Osteoblast (primary cell): ENCODE results near the gene GLDN. TPM values are rescaled to one million over a fixed set of nuclear protein-coding genes. Genes with fewer than 3 reads are reported as not detected.
"Not testable (repeated sequence)": the region's sequence is repeated elsewhere in the genome, so short reads cannot be mapped to it uniquely, and the experiment has no call there.

Source experiments
- DNase-seq: peaks from one replicate; pipeline ENCODE4 v3.0.0; 2011; ENCODE audit warnings: low spot score, mixed read lengths; ENCODE audit not compliant: insufficient read length; ENCODE audit errors: missing footprints
- H2AFZ ChIP-seq: 2 replicates; pipeline ENCODE4 v1.6.0; 2011; ENCODE audit warnings: mild to moderate bottlenecking, low read length
- H3K27ac ChIP-seq: 2 replicates; pipeline ENCODE4 v1.5.1; 2011; ENCODE audit warnings: mild to moderate bottlenecking, low read depth, low read length, moderate library complexity
- H3K27me3 ChIP-seq: 2 replicates; pipeline ENCODE4 v1.6.0; 2012; ENCODE audit warnings: mild to moderate bottlenecking, control low read depth, inconsistent platforms, low read length, moderate library complexity; ENCODE audit not compliant: insufficient read depth
- H3K36me3 ChIP-seq: 2 replicates; pipeline ENCODE4 v1.5.1; 2011; ENCODE audit warnings: mild to moderate bottlenecking, low read length, control low read depth, moderate library complexity; ENCODE audit not compliant: insufficient read depth
- H3K4me1 ChIP-seq: 2 replicates; pipeline ENCODE4 v1.5.1; 2011; ENCODE audit warnings: mild to moderate bottlenecking, low read length, control low read depth, moderate library complexity; ENCODE audit not compliant: insufficient read depth
- H3K4me2 ChIP-seq: 2 replicates; pipeline ENCODE4 v1.6.0; 2011; ENCODE audit warnings: mild to moderate bottlenecking, low read length; ENCODE audit not compliant: insufficient read depth
- H3K4me3 ChIP-seq: fragments of 200-600 bp; sonication (generic); 3 replicates; pipeline ENCODE4 v1.5.1; 2012; ENCODE audit warnings: mild to moderate bottlenecking, low read length, inconsistent platforms; ENCODE audit not compliant: insufficient read depth
- H3K79me2 ChIP-seq: 2 replicates; pipeline ENCODE4 v1.6.0; 2012; ENCODE audit warnings: mild to moderate bottlenecking, low read length, control low read depth, inconsistent platforms; ENCODE audit not compliant: insufficient read depth
- H3K9me3 ChIP-seq: 2 replicates; pipeline ENCODE4 v1.5.1; 2011; ENCODE audit warnings: low read depth, low read length, control low read depth
- H4K20me1 ChIP-seq: 2 replicates; pipeline ENCODE4 v1.6.0; 2012; ENCODE audit warnings: mild to moderate bottlenecking, low read length, control low read depth; ENCODE audit not compliant: insufficient read depth
- total RNA-seq: library from RNA; depleted of rRNA; stranded (reverse); fragments of >200 nt; gene quantifications from 2 replicates; pipeline ENCODE4 v1.2.3, GENCODE V29; 2012
- TF ChIP-seq, protein P1 (sequence below): IDR thresholded peaks from 2 replicates; pipeline ENCODE4 v1.5.1; 2011; ENCODE audit warnings: mild to moderate bottlenecking, low read depth, low read length, moderate library complexity; ENCODE audit errors: extremely low read depth

Gene GLDN
- total RNA-seq, 1 donor, result 1.1 TPM

DNA sequence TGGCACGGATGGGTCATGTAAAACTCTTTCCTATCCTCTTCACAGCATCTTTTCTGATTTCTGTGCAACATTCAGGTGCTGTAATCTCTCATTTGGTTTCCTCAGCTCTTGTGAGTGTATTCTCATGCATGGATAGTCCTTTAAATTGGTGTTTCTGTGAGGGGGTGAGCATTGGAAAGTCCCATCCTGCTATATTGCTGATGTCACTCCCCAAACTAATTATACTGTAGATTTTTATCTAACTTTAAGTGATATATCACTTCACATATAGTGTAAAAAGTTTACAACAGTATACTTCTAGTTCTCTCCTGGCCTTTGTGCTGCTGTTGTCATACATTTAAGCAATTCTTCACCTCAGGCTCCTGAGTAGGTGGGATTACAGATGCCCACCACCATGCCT, 102.7 kb downstream of the GLDN start:
- Histone ChIP-seq H3K9me3 (no peaks in the 10 kb centered on the region), H3K79me2 (no peaks in the 10 kb centered on the region), H3K27me3 (no peaks in the 10 kb centered on the region), H3K36me3 (no peaks in the 10 kb centered on the region), H4K20me1 (no peaks in the 10 kb centered on the region), H3K27ac (no peak overlapping the region), H2AFZ (no peak overlapping the region), H3K4me1 (no peaks in the 10 kb centered on the region), H3K4me2 (no peak overlapping the region), H3K4me3 (no peak overlapping the region)
- TF ChIP-seq, protein P1, sequence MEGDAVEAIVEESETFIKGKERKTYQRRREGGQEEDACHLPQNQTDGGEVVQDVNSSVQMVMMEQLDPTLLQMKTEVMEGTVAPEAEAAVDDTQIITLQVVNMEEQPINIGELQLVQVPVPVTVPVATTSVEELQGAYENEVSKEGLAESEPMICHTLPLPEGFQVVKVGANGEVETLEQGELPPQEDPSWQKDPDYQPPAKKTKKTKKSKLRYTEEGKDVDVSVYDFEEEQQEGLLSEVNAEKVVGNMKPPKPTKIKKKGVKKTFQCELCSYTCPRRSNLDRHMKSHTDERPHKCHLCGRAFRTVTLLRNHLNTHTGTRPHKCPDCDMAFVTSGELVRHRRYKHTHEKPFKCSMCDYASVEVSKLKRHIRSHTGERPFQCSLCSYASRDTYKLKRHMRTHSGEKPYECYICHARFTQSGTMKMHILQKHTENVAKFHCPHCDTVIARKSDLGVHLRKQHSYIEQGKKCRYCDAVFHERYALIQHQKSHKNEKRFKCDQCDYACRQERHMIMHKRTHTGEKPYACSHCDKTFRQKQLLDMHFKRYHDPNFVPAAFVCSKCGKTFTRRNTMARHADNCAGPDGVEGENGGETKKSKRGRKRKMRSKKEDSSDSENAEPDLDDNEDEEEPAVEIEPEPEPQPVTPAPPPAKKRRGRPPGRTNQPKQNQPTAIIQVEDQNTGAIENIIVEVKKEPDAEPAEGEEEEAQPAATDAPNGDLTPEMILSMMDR, result no peak
- DNase-seq, result no peak

DNA sequence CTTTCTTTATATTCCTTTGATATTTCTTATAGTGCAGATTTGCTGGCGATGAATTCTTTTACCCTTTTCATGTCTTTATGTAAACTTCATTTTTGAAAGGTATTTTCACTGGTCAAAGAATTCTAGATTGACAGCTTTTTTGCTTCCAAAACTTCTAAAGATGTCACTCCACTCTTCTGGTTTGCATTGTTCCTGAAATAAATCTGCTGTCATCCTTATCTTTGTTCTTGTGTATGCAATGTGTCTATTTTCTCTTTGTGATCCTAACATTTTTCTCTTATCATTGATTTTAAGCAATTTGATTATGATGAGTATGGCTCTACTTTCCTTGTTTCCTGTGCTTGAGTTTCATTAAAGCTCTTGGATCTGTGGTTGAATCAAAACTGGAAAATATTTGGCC, 103.4 kb downstream of the GLDN start:
- Histone ChIP-seq H3K79me2 (no peaks in the 10 kb centered on the region), H3K36me3 (no peaks in the 10 kb centered on the region), H3K27me3 (no peaks in the 10 kb centered on the region), H3K4me1 (no peaks in the 10 kb centered on the region), H3K4me3 (no peak overlapping the region), H3K9me3 (no peaks in the 10 kb centered on the region), H2AFZ (no peak overlapping the region), H3K27ac (no peak overlapping the region), H3K4me2 (no peak overlapping the region), H4K20me1 (no peaks in the 10 kb centered on the region)
- TF ChIP-seq, protein P1, result no peak
- no peak for DNase-seq

DNA sequence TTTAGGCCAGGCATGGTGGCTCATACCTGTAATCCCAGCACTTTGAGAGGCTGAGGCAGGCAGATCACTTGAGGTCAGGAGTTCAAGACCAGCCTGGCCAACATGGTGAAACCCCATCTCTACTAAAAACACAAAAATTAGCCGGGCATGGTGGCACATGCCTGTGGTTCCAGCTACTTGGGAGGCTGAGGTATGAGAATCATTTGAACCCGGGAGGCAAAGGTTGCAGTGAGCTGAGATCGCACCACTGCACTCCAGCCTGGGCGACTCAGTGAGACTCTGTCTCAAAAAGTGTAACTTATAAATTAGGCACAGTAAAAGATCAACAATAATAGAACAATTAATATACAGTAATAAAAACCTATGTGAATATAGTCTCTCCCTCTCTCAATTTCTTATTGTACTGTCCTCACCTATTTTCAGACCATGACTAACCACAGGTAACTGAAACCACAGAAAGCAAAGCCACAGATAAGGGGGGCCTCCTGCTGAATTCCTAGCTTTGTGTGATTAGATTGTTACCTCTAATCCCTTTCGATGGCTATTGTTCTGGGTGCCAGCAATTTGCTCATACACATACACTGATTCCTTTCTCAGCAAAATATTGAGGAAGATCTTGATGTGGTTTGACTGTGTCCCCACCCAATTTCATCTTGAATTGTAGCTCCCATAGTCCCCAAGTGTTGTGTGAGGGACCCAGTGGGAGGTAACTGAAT, 104.7 kb downstream of the GLDN start:
- H3K4me2 ChIP-seq, result not testable (repeated sequence)

DNA sequence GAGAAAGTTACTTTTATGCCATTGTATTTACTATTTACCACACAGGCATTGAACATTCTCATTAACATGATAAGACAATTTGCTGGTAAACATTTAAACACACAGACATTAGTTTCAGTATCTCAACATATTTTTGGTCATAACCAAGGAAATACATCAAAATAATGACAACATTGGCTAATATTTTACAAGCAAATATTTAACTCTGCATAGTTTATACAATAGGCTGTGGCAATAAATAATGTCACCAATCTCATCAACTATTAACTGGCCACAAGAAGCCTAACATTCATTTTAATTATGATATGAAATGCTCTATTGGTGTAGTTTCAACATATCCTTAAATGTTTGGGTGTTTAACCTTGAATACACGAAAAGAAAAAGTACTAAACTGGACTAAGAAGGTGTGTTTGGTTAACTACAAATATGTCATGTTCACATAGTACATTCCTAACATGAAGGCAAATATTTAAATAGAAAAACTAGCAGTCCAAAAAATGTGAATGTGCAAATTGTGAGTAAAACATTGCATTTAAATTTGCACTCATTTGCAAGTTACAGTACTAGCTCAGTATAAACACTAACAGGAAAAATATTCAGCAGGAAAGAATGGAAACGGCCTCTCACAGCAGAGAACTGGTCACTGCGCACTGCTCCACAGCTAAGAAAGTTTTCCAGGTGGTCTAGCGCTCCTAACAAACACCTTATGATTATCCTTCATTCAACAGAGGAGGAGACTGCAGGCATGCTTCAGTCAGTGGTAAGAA, 106.6 kb downstream of the GLDN start:
- H3K4me2 ChIP-seq, result no peak overlapping the region
- no peak overlapping the region for H3K27ac ChIP-seq
- H3K79me2 ChIP-seq, result no peaks in the 10 kb centered on the region
- no peak overlapping the region for H3K4me3 ChIP-seq
- no peak for DNase-seq
- no peaks in the 10 kb centered on the region for H3K4me1 ChIP-seq
- H2AFZ ChIP-seq, result no peak overlapping the region
- no peaks in the 10 kb centered on the region for H4K20me1 ChIP-seq
- TF ChIP-seq, protein P1, result no peak
- no peaks in the 10 kb centered on the region for H3K27me3 ChIP-seq
- H3K36me3 ChIP-seq, result no peaks in the 10 kb centered on the region
- H3K9me3 ChIP-seq, result no peaks in the 10 kb centered on the region

More for the DNA sequence above, 104.7 kb downstream of the GLDN start:
- H2AFZ ChIP-seq, H3K27me3 ChIP-seq, H3K27ac ChIP-seq, H3K4me3 ChIP-seq, H3K9me3 ChIP-seq, H3K79me2 ChIP-seq, H3K36me3 ChIP-seq, DNase-seq, H3K4me1 ChIP-seq, H4K20me1 ChIP-seq: not testable (repeated sequence)
